ENCODE results near the gene NAT14.

Gene NAT14

GRCh38 chr19:55486043-55486970 lies 1.3 kb downstream of the NAT14 start:
- peak overlapping the region; percentile 84 for H3K27ac ChIP-seq
- no peak for DNase-seq
- no peak for TF ChIP-seq CTCF (IDR thresholded peaks at IDR 0.05; ENCODE audit: low read depth, low read length)
- H3K9me3 ChIP-seq (ENCODE audit: severe bottlenecking): no peaks in the 10 kb centered on the region
- no peaks in the 10 kb centered on the region for H3K27me3 ChIP-seq (ENCODE audit: insufficient read depth, low read depth, severe bottlenecking)
- H3K36me3 ChIP-seq: peaks cover 10% of the 10 kb centered on the region
- no peak overlapping the region for H3K4me3 ChIP-seq (ENCODE audit: low read depth, low read length)

DNA sequence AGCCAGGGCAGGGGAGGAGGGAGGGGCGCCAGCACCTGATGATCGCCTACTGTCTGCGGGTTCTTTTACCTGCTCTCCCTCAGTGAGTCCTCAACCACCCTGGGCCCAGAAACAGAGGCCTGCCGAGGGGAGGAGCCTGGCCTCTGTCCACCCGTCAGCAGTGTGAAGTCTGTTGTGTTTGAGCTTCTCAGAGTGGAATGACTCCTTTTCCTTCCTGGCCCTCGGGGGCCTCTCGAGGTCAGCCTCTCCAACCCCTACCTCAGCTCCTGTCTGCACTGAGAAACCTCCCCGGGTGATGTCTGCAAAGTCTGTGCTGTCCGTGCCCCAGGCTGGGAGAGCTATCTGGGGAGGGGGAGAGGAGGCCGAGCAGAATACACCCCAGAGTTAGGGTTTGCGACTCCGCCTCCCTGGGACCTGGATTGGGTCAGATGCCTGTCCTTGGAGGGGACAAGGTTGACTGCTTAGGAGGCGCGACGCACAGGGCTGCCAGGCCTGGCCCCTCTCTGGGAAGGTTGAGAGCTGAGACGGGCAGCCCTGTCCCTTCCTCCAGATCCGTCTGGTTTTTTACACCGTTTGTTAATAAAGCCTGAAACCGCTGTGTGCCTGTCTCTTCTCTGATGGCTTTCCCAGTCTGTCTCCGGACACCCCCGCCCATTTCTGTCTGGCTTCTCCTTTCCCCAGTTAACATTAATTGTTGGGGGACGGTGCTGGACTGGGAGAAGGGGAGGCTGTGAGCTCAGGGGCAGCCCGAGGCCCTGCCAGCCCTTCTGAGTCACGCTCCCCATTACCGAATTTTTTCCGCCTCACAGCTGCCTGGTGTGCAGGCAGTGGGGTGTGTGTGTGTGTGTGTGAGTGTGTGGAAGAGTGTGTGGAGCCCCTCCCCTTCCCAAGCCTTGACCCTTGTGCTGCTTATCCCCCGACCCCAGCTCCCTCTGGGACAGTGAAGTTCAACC lies 2.3 kb downstream of the NAT14 start:
- no peaks in the 10 kb centered on the region for H3K9me3 ChIP-seq (ENCODE audit: severe bottlenecking)
- H3K27me3 ChIP-seq (ENCODE audit: insufficient read depth, low read depth, severe bottlenecking): no peaks in the 10 kb centered on the region
- DNase-seq: no peak
- peak overlapping the region; percentile 40 for H3K27ac ChIP-seq
- no peak for TF ChIP-seq CTCF (IDR thresholded peaks at IDR 0.05; ENCODE audit: low read depth, low read length)
- H3K4me3 ChIP-seq (ENCODE audit: low read depth, low read length): no peak overlapping the region
- peaks cover 10% of the 10 kb centered on the region for H3K36me3 ChIP-seq

DNA sequence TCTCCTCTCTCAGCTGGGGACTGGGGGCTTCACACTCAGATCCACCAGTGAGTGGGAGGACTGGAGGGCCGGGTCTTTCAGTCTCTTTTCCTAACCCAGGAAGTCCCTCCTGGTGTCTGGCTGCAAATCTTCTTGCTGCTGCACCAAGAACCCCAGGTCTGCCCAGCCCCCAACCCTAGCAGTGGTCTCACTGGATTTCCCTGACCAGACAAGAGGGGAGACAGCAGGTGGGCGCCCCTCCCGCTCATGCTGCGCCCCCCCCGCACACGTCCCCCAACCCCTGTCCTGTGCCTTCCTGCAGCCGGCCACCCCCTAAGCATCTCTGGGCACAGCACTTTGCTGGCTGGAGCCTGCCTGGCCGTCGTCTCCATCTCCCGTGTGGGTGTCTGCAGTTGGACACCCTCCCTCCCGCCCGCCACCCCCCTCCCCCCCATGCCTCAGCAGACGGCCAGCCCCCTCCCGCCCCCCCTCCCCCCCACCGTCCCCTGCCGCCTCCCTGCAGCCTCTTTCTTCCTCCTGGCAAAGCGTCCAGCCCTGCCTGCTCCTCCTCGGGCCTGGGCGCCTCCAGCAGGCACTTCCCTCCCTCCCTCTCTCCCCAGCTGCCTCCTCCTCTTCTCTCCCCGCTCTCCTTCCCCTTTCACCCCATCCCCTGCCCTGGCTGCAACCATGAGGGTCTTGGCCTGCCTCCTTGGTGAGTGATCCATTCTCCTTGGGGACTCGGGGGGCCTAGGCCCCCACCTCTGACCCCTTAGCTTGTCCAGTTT lies 3.1 kb downstream of the NAT14 start, which contains the start of gene SSC5D:
SSC5D (plus strand) TSS at position 513 of the 764 bp plus-strand sequence; CDS start at position 667, 154 bp downstream.
- H3K27me3 ChIP-seq (ENCODE audit: insufficient read depth, low read depth, severe bottlenecking): no peaks in the 10 kb centered on the region
- peak; percentile 35 for DNase-seq
- H3K4me3 ChIP-seq (ENCODE audit: low read depth, low read length): no peak within 1 kb of the TSS; the same call in 1 of the 2 replicates
- no peak for TF ChIP-seq CTCF (IDR thresholded peaks at IDR 0.05; ENCODE audit: low read depth, low read length)
- peaks cover 7% of the 10 kb centered on the region for H3K36me3 ChIP-seq
- peak within 1 kb of the TSS; percentile 57 for H3K27ac ChIP-seq
- no peaks in the 10 kb centered on the region for H3K9me3 ChIP-seq (ENCODE audit: severe bottlenecking)

DNA sequence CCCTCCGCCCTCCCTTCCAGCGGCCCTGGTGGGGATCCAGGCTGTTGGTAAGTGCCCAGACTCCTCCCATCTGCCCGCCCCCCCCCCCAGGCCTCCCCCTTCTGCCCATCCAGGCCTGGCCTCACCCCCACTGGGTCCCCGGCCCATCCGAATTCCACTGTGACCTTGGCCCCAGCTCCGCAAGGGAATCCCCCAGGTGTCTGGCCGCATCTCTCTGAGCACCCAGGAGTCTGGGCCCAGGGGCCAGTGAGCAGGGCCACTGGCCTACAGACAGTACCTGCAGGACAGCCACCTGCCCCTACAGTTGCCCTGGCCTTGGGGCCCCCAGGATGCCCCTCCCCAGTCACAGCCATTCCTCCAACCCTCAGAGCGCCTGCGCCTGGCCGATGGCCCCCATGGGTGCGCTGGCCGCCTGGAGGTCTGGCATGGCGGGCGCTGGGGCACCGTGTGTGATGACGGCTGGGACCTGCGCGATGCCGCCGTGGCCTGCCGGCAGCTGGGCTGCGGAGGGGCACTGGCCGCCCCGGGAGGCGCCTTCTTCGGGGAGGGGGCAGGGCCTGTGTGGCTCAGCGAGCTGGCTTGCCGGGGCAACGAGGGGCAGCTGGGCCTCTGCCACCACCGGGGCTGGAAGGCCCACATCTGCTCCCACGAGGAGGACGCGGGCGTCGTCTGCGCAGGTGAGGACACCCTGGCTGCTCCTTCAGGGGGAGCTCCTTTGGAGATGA lies 4.2 kb downstream of the NAT14 start:
- Histone ChIP-seq H3K27ac (peak overlapping the region; percentile 57), H3K36me3 (peaks cover 4% of the 10 kb centered on the region), H3K27me3 (ENCODE audit: insufficient read depth, low read depth, severe bottlenecking) (no peaks in the 10 kb centered on the region), H3K9me3 (ENCODE audit: severe bottlenecking) (no peaks in the 10 kb centered on the region), H3K4me3 (ENCODE audit: low read depth, low read length) (no peak overlapping the region; the same call in 1 of the 2 replicates)
- no peak for TF ChIP-seq CTCF (IDR thresholded peaks at IDR 0.05; ENCODE audit: low read depth, low read length)
- peak; percentile 34 for DNase-seq

Data from WERI-Rb-1 (cell line).